ENCODE measurements around the gene TMEM43. TPM values are rescaled to one million over a fixed set of nuclear protein-coding genes. Genes with fewer than 3 reads are reported as not detected.

The TMEM43 gene
- total and polyA plus RNA-seq, 10 of the 15 experiments (the other 5 are each of a cell fraction or from before 2014, with no cell fraction given) = 7.2 to 33.0 (median 18.5) TPM

DNA sequence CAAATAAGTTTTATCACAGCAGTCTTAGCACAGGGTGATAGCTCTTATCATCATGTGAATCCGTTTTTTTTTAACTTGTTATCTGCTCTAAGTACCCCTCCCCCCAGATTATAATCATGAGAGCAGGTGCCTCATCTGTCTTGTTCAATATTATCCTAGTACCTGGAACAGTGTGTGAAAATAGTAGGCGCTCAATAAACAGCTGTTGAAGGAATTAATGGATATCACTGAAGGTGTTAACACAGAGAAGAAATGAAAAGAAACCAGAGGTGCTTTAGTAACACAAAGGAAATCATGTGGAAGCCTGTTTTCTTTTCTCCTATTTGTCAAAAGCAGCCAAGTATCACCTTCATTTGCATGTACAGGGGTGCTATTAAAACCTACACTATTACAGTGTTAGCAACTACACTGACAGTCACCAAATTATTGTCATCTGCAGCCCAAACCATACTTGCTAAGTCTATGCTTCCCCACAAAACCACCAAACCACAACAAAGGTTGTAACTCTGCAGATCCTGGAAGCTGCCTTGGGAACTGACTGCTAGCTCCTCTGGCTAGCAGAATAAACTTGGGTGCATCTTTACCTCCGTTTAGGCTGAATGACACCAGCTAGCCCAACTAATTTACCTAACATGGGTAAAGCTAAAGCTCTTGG is 50.7 kb downstream of the TMEM43 start (continued):
- TF ChIP-seq, protein P1, sequence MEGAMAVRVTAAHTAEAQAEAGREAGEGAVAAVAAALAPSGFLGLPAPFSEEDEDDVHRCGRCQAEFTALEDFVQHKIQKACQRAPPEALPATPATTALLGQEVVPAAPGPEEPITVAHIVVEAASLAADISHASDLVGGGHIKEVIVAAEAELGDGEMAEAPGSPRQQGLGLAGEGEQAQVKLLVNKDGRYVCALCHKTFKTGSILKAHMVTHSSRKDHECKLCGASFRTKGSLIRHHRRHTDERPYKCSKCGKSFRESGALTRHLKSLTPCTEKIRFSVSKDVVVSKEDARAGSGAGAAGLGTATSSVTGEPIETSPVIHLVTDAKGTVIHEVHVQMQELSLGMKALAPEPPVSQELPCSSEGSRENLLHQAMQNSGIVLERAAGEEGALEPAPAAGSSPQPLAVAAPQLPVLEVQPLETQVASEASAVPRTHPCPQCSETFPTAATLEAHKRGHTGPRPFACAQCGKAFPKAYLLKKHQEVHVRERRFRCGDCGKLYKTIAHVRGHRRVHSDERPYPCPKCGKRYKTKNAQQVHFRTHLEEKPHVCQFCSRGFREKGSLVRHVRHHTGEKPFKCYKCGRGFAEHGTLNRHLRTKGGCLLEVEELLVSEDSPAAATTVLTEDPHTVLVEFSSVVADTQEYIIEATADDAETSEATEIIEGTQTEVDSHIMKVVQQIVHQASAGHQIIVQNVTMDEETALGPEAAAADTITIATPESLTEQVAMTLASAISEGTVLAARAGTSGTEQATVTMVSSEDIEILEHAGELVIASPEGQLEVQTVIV (IDR thresholded peaks at IDR 0.05; ENCODE audit: borderline replicate concordance, partially characterized antibody) = no peak
- TF ChIP-seq SIX5 (IDR thresholded peaks at IDR 0.05; ENCODE audit: low read depth, low read length, severe bottlenecking) (no peak), IKZF1 (conservative IDR thresholded peaks at IDR 0.05) (peak; percentile 50; the same call in 1 of the 2 replicates), RFX5 (IDR thresholded peaks at IDR 0.05; ENCODE audit: low read depth, low read length) (peak; percentile 10; the same call in 1 of the 2 replicates), ZBTB40 (IDR thresholded peaks at IDR 0.05; ENCODE audit: borderline replicate concordance) (no peak), SREBF1 (IDR thresholded peaks at IDR 0.05; ENCODE audit: low read length) (no peak), CBFB (IDR thresholded peaks at IDR 0.05; ENCODE audit: low read depth) (peak; percentile 65; the same call in 1 of the 2 replicates), BHLHE40 (IDR thresholded peaks at IDR 0.05; ENCODE audit: borderline replicate concordance in 1 of 2, low read depth in 2 of 2, low read length in 1 of 2) (peak; percentile 17 to 34; a peak in 2 of 4 replicates), MTA2 (IDR thresholded peaks at IDR 0.05; ENCODE audit: low read depth) (0 out of 2 replicates have a peak, but pooled peaks have one; percentile 37), SMC3 (IDR thresholded peaks at IDR 0.05; ENCODE audit: borderline replicate concordance, low read length) (no peak), BACH1 (IDR thresholded peaks at IDR 0.05; ENCODE audit: borderline replicate concordance) (no peak), DPF2 (IDR thresholded peaks at IDR 0.05) (peak; percentile 41; the same call in 1 of the 2 replicates), NR2C2 (IDR thresholded peaks at IDR 0.05; ENCODE audit: borderline replicate concordance, control insufficient read depth, insufficient read length, low read depth) (no peak), ZSCAN29 (IDR thresholded peaks at IDR 0.05) (no peak), RAD21 (IDR thresholded peaks at IDR 0.05; ENCODE audit: insufficient read depth, low read depth, low read length) (no peak), SP1 (IDR thresholded peaks at IDR 0.05; ENCODE audit: low read depth, low read length) (no peak), NBN (IDR thresholded peaks at IDR 0.05) (0 out of 2 replicates have a peak, but pooled peaks have one; percentile 29), SRF (IDR thresholded peaks at IDR 0.05; ENCODE audit: low read depth in 2 of 2, low read length in 2 of 2) (no peak), PAX5 (IDR thresholded peaks at IDR 0.05; ENCODE audit: borderline replicate concordance, low read depth, low read length) (0 out of 2 replicates have a peak, but pooled peaks have one; percentile 12), ATF7 (IDR thresholded peaks at IDR 0.05; ENCODE audit: low read depth) (0 out of 2 replicates have a peak, but pooled peaks have one; percentile 28), MXI1 (IDR thresholded peaks at IDR 0.05; ENCODE audit: low read depth, low read length) (no peak), SREBF2 (IDR thresholded peaks at IDR 0.05; ENCODE audit: low read length) (no peak), KDM1A (IDR thresholded peaks at IDR 0.05; ENCODE audit: borderline replicate concordance) (no peak), NRF1 (conservative IDR thresholded peaks at IDR 0.05; ENCODE audit: low read depth, low read length) (no peak)
- TF ChIP-seq, protein P2, sequence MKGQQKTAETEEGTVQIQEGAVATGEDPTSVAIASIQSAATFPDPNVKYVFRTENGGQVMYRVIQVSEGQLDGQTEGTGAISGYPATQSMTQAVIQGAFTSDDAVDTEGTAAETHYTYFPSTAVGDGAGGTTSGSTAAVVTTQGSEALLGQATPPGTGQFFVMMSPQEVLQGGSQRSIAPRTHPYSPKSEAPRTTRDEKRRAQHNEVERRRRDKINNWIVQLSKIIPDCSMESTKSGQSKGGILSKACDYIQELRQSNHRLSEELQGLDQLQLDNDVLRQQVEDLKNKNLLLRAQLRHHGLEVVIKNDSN (IDR thresholded peaks at IDR 0.05; ENCODE audit: borderline replicate concordance, extremely low read length, insufficient read depth, low read depth, low read length) = no peak
